ENCODE measurements around the gene KANK4. TPM values are rescaled to one million over a fixed set of nuclear protein-coding genes. Genes with fewer than 3 reads are reported as not detected.

Gene KANK4
- total and polyA plus RNA-seq, 7 experiments from 2014 or later: not detected

DNA sequence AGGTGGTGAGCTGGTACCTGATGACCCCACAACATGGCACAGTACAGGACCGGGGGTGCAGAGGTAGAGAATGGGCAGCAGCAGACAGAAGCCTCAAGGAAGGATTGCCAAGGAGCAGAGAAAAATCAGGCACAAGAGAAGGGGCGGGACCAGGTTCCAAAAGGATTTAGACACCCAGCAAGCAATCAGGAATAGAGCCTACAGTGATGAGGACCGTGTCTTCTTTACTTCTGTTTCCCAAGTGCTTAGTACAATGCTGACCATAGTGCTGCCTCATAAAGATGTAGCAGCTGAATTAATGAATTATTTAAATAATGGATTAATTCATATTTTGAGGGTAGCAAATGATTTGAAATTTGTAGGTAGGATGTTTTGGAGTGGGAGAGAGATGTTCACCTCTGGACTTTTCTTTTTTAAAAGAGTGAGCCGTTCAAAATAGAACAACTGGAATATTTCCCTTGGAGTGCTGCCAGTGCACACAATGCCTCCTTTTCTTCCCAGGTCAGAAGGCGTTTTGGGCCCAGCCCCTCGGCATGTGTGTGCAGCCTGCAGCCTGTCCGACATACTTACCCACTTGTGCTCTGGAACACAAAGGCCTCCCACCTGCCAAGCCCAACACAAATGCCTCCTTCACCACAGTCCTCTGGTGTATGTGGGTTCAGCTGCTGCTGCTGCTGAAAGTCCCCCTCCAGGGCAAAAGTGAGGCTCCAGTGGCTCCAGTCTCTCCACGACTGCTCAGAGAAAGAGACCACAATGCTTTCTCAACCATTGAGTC is 19.6 kb downstream of the KANK4 start:
- Mint-ChIP-seq H3K9me3 (no peaks in the 10 kb centered on the region), H3K4me3 (no peak overlapping the region), H3K4me1 (peaks cover 9 to 16% (median 13%) of the 10 kb centered on the region in 7 donors), H3K27ac (no peak overlapping the region), H3K36me3 (no peaks in the 10 kb centered on the region), H3K27me3 (no peaks in the 10 kb centered on the region)
- H3K4me1 ChIP-seq (ENCODE audit: control insufficient read depth in 2 of 2, insufficient read depth in 2 of 2, low read length in 2 of 2): peaks cover 0 to 11% of the 10 kb centered on the region in 2 donors
- ChIA-PET CTCF (interaction anchor here (1.1 kb wide), 1 partner anchor 11 kb away, joined by 3 read pairs; no protein-coding TSS in a partner anchor), POLR2A (interaction anchor here (1.1 kb wide), 1 partner anchor 26 kb away, joined by 3 read pairs; no protein-coding TSS in a partner anchor)
- no peak overlapping the region for H3K27ac ChIP-seq (ENCODE audit: low read depth, low read length)
- intact Hi-C loops (cut with micrococcal nuclease): loop anchor here in 1 of 2 donors (10.0 kb wide), 1 partner anchor 1295 kb away; the partner anchor contains the start of gene PGM1
- no peak overlapping the region for H3K4me3 ChIP-seq (ENCODE audit: low read length)
- no peaks in the 10 kb centered on the region for H3K9me3 ChIP-seq (ENCODE audit: control insufficient read depth in 2 of 3, low read length in 3 of 3)
- no peak for DNase-seq
- H3K27me3 ChIP-seq (ENCODE audit: control insufficient read depth in 2 of 2, insufficient read depth in 2 of 2, low read length in 2 of 2): no peaks in the 10 kb centered on the region
- ATAC-seq: no peak
- H3K36me3 ChIP-seq (ENCODE audit: control insufficient read depth in 2 of 3, insufficient read depth in 3 of 3, low read length in 3 of 3): no peaks in the 10 kb centered on the region

DNA sequence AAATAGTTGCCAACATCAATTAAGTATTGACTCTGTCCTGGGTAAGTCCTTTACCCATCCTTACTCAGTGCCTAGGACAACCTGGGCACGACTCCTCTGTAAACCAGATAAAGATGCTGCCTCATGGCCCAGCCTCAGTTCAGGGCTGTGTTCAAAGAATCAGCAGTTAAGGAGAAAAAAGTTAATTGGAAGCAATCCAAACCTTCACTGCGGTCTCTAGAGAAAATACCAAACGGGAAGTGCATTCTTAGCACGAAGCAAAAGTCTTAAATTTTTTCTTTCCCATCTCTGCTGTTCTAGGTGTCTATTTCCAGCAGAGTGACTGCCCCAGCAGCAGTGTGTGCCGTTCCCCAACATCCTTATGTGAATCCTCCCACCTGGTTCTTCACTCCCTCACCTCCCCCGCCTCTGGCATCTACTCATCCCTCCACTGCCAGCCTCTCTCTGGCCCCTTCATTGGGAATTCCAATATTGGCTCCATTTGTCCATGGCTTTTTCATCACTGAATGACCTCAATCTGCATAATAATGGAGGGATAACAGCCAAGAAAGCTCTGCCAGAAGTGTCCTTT is 23.2 kb downstream of the KANK4 start:
- DNase-seq (peak in 7 of 9 donors; percentile 10 to 67 (median 51)), ATAC-seq (peak; percentile 78)
- H3K4me3 Mint-ChIP-seq: peak overlapping the region in 9 of 10 donors; percentile 8 to 72 (median 64)
- intact Hi-C loops (cut with micrococcal nuclease): loop anchor here in 1 of 2 donors (1.0 to 10.0 kb wide), 2 partner anchors 24 to 1299 kb away; partner anchors contain the start of gene PGM1
- Histone ChIP-seq H3K9me3 (ENCODE audit: control insufficient read depth in 2 of 3, low read length in 3 of 3) (no peaks in the 10 kb centered on the region), H3K4me1 (ENCODE audit: control insufficient read depth in 2 of 2, insufficient read depth in 2 of 2, low read length in 2 of 2) (peaks cover 0 to 11% of the 10 kb centered on the region in 2 donors), H3K27ac (ENCODE audit: low read depth, low read length) (no peak overlapping the region), H3K4me3 (ENCODE audit: low read length) (no peak overlapping the region), H3K36me3 (ENCODE audit: control insufficient read depth in 2 of 3, insufficient read depth in 3 of 3, low read length in 3 of 3) (no peaks in the 10 kb centered on the region), H3K27me3 (ENCODE audit: control insufficient read depth in 2 of 2, insufficient read depth in 2 of 2, low read length in 2 of 2) (no peaks in the 10 kb centered on the region)
- H3K27me3 Mint-ChIP-seq: no peaks in the 10 kb centered on the region
- ChIA-PET CTCF (no interaction called here), POLR2A (no interaction called here)
- peaks cover 9 to 16% (median 13%) of the 10 kb centered on the region in 7 donors for H3K4me1 Mint-ChIP-seq
- no peaks in the 10 kb centered on the region for H3K9me3 Mint-ChIP-seq
- no peaks in the 10 kb centered on the region for H3K36me3 Mint-ChIP-seq
- peak overlapping the region in 7 of 9 donors; percentile 4 to 79 (median 34) for H3K27ac Mint-ChIP-seq

DNA sequence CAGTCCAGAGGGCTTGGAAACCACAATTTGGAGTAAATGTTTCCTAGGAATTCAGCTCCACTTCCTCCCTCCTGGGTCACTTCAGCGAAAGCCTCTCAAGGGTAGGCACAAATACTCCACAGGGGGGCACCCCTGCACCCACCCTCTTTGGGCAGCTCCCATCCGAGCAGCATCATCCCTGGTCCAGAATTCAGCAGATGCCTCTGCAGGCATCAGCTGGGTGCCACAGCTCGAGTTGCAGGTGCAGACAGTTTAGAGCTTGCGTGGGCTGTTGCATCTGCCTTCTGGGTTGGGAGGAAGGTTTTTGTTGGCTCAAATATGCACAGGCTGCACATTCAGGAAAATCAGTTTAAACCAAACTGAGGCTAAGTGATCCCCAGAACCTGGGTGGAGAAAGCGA is 25.0 kb downstream of the KANK4 start:
- H3K36me3 Mint-ChIP-seq: no peaks in the 10 kb centered on the region
- Histone ChIP-seq H3K4me1 (ENCODE audit: control insufficient read depth in 2 of 2, insufficient read depth in 2 of 2, low read length in 2 of 2) (peaks cover 0 to 11% of the 10 kb centered on the region in 2 donors), H3K9me3 (ENCODE audit: control insufficient read depth in 2 of 3, low read length in 3 of 3) (no peaks in the 10 kb centered on the region), H3K27me3 (ENCODE audit: control insufficient read depth in 2 of 2, insufficient read depth in 2 of 2, low read length in 2 of 2) (no peaks in the 10 kb centered on the region), H3K36me3 (ENCODE audit: control insufficient read depth in 2 of 3, insufficient read depth in 3 of 3, low read length in 3 of 3) (no peaks in the 10 kb centered on the region), H3K27ac (ENCODE audit: low read depth, low read length) (no peak overlapping the region), H3K4me3 (ENCODE audit: low read length) (no peak overlapping the region)
- no peak overlapping the region for H3K27ac Mint-ChIP-seq
- CTCF ChIA-PET: interaction anchor here (1.1 kb wide), 1 partner anchor 112 kb away, joined by 4 read pairs; no protein-coding TSS in a partner anchor
- DNase-seq (no peak), ATAC-seq (no peak)
- peaks cover 0 to 2% (median 0%) of the 10 kb centered on the region in 5 donors for H3K27me3 Mint-ChIP-seq
- POLR2A ChIA-PET: no interaction called here
- no peaks in the 10 kb centered on the region for H3K9me3 Mint-ChIP-seq
- peaks cover 10 to 16% (median 13%) of the 10 kb centered on the region in 7 donors for H3K4me1 Mint-ChIP-seq
- H3K4me3 Mint-ChIP-seq: no peak overlapping the region
- intact Hi-C loops (cut with micrococcal nuclease): loop anchor here in 1 of 2 donors (10.0 kb wide), 1 partner anchor 1301 kb away; the partner anchor contains the start of gene PGM1

DNA sequence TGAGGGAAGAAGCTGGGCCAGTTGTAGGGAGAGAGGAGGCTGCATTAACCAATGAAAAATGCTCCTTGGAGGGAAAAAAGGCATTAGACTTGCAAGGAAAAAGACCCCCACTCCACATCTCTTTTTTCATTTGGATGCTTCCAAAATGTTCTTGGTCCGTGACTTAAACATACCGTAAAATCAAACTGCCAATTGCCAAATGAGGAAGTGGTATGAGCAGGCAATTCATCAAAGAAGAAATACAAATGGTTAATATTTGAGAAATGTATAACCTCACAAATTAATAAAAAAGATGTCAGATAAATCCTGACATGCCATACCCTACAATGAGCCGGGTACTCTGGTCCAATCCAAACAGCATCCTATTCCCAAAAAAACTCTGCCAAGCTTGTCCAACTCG is 30.6 kb downstream of the KANK4 start:
- H3K27me3 ChIP-seq (ENCODE audit: control insufficient read depth in 2 of 2, insufficient read depth in 2 of 2, low read length in 2 of 2): no peaks in the 10 kb centered on the region
- Mint-ChIP-seq H3K4me3 (no peak overlapping the region), H3K9me3 (no peaks in the 10 kb centered on the region), H3K36me3 (no peaks in the 10 kb centered on the region), H3K27ac (no peak overlapping the region), H3K27me3 (peaks cover 16 to 28% (median 24%) of the 10 kb centered on the region in 5 donors), H3K4me1 (peaks cover 0 to 4% (median 0%) of the 10 kb centered on the region in 7 donors)
- H3K9me3 ChIP-seq (ENCODE audit: control insufficient read depth in 2 of 3, low read length in 3 of 3): no peaks in the 10 kb centered on the region
- POLR2A ChIA-PET: no interaction called here
- CTCF ChIA-PET: no interaction called here
- no peaks in the 10 kb centered on the region for H3K4me1 ChIP-seq (ENCODE audit: control insufficient read depth in 2 of 2, insufficient read depth in 2 of 2, low read length in 2 of 2)
- H3K27ac ChIP-seq (ENCODE audit: low read depth, low read length): no peak overlapping the region
- no peaks in the 10 kb centered on the region for H3K36me3 ChIP-seq (ENCODE audit: control insufficient read depth in 2 of 3, insufficient read depth in 3 of 3, low read length in 3 of 3)
- no peak overlapping the region for H3K4me3 ChIP-seq (ENCODE audit: low read length)
- intact Hi-C loops (cut with micrococcal nuclease): no loop called here
- DNase-seq (no peak), ATAC-seq (no peak)

DNA sequence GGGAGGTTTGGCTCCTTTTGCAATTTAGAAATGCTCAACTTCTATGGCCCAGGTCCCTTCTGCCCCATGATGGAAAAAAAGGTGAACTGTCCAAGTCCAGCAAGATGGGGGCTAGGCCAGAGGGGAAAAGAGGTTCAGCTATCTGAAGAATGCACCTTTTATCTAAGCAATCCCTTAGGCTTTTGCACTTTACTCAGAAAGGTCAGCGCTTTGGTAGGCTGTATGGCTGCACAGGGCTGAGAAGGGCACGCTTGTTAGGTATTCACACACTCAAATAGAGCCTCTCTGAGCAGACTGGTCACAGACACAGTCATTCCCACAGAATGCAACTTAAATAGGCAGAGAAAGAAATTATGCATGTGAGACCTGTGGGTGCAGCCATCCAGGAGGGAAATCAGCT is 31.0 kb downstream of the KANK4 start:
- ATAC-seq (no peak), DNase-seq (no peak)
- ChIA-PET POLR2A (no interaction called here), CTCF (no interaction called here)
- intact Hi-C loops (cut with micrococcal nuclease): no loop called here
- Mint-ChIP-seq H3K9me3 (no peaks in the 10 kb centered on the region), H3K27me3 (peaks cover 16 to 28% (median 24%) of the 10 kb centered on the region in 5 donors), H3K27ac (no peak overlapping the region), H3K4me3 (no peak overlapping the region), H3K36me3 (no peaks in the 10 kb centered on the region), H3K4me1 (peaks cover 0 to 4% (median 0%) of the 10 kb centered on the region in 7 donors)
- no peak overlapping the region for H3K27ac ChIP-seq (ENCODE audit: low read depth, low read length)
- no peaks in the 10 kb centered on the region for H3K36me3 ChIP-seq (ENCODE audit: control insufficient read depth in 2 of 3, insufficient read depth in 3 of 3, low read length in 3 of 3)
- no peaks in the 10 kb centered on the region for H3K27me3 ChIP-seq (ENCODE audit: control insufficient read depth in 2 of 2, insufficient read depth in 2 of 2, low read length in 2 of 2)
- no peaks in the 10 kb centered on the region for H3K4me1 ChIP-seq (ENCODE audit: control insufficient read depth in 2 of 2, insufficient read depth in 2 of 2, low read length in 2 of 2)
- H3K4me3 ChIP-seq (ENCODE audit: low read length): no peak overlapping the region
- H3K9me3 ChIP-seq (ENCODE audit: control insufficient read depth in 2 of 3, low read length in 3 of 3): no peaks in the 10 kb centered on the region

DNA sequence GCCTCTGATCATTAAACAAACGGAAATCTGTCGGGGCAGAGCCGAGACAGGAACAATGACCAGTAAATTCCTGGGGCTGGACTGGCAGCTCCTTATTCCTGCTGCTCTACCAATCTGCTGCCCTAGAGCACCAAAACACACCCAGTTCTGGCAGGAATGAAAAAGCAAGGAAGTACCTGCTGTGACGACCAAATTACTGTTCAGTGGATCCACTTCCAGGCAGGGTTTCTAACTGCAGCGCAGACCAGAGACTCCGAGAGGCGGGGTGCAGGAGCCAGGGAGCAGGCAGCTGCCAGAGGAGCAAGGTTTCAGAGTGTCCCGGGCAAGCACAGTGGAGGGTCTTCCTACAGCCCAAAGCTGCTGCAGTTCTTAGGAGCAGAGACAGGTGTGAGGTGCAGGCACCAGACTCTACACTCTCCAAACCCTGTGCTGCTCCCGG is 32.4 kb downstream of the KANK4 start:
- ChIA-PET POLR2A (no interaction called here), CTCF (no interaction called here)
- Histone ChIP-seq H3K36me3 (ENCODE audit: control insufficient read depth in 2 of 3, insufficient read depth in 3 of 3, low read length in 3 of 3) (no peaks in the 10 kb centered on the region), H3K4me1 (ENCODE audit: control insufficient read depth in 2 of 2, insufficient read depth in 2 of 2, low read length in 2 of 2) (no peaks in the 10 kb centered on the region), H3K9me3 (ENCODE audit: control insufficient read depth in 2 of 3, low read length in 3 of 3) (no peaks in the 10 kb centered on the region), H3K27ac (ENCODE audit: low read depth, low read length) (no peak overlapping the region), H3K4me3 (ENCODE audit: low read length) (no peak overlapping the region), H3K27me3 (ENCODE audit: control insufficient read depth in 2 of 2, insufficient read depth in 2 of 2, low read length in 2 of 2) (no peaks in the 10 kb centered on the region)
- DNase-seq: no peak
- intact Hi-C loops (cut with micrococcal nuclease): no loop called here
- ATAC-seq: no peak
- no peak overlapping the region for H3K27ac Mint-ChIP-seq
- H3K4me1 Mint-ChIP-seq: peaks cover 0 to 4% (median 0%) of the 10 kb centered on the region in 7 donors
- H3K36me3 Mint-ChIP-seq: no peaks in the 10 kb centered on the region
- H3K9me3 Mint-ChIP-seq: no peaks in the 10 kb centered on the region
- peaks cover 16 to 32% (median 27%) of the 10 kb centered on the region in 5 donors for H3K27me3 Mint-ChIP-seq
- no peak overlapping the region for H3K4me3 Mint-ChIP-seq
